ENCODE measurements around the gene C3orf70. TPM values are rescaled to one million over a fixed set of nuclear protein-coding genes. Genes with fewer than 3 reads are reported as not detected.
"Not testable (repeated sequence)": the region's sequence is repeated elsewhere in the genome, so short reads cannot be mapped to it uniquely, and the experiment has no call there.

The C3orf70 gene
- total RNA-seq, 1 donor from 2014 or later, result 3.2 TPM

DNA sequence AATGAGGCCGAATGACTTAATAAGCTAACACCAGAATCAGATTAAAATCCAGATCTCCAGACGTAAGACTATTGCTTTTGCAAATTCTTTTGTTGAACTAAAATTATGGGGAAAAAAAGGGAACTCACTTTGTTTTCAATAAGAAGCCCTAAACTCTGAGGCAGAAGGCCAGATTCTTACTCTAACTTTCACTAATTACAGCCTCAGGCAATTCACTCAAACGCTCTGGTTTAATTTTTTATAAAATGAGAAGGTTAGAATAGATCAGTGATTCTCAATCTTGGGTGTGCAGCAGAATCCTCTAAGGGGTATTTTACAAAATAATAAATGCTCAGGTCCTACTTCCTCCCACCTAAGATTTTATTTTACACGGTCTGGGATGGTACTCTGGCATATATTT is 38.1 kb downstream of the C3orf70 start:
- H3K27ac Mint-ChIP-seq, result peak overlapping the region; percentile 22
- no peak overlapping the region for H3K4me3 Mint-ChIP-seq
- H3K36me3 Mint-ChIP-seq, result no peaks in the 10 kb centered on the region
- TF ChIP-seq, protein P1, sequence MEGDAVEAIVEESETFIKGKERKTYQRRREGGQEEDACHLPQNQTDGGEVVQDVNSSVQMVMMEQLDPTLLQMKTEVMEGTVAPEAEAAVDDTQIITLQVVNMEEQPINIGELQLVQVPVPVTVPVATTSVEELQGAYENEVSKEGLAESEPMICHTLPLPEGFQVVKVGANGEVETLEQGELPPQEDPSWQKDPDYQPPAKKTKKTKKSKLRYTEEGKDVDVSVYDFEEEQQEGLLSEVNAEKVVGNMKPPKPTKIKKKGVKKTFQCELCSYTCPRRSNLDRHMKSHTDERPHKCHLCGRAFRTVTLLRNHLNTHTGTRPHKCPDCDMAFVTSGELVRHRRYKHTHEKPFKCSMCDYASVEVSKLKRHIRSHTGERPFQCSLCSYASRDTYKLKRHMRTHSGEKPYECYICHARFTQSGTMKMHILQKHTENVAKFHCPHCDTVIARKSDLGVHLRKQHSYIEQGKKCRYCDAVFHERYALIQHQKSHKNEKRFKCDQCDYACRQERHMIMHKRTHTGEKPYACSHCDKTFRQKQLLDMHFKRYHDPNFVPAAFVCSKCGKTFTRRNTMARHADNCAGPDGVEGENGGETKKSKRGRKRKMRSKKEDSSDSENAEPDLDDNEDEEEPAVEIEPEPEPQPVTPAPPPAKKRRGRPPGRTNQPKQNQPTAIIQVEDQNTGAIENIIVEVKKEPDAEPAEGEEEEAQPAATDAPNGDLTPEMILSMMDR (IDR thresholded peaks at IDR 0.05; ENCODE audit: unreplicated experiment), result no peak
- peaks cover 14% of the 10 kb centered on the region for H3K27me3 Mint-ChIP-seq (ENCODE audit: low read depth)
- DNase-seq (ENCODE audit: low spot score in 2 of 2, unreplicated experiment in 2 of 2), result no peak
- H3K9me3 Mint-ChIP-seq, result peaks cover 13% of the 10 kb centered on the region
- H3K4me1 Mint-ChIP-seq, result peaks cover 12% of the 10 kb centered on the region

DNA sequence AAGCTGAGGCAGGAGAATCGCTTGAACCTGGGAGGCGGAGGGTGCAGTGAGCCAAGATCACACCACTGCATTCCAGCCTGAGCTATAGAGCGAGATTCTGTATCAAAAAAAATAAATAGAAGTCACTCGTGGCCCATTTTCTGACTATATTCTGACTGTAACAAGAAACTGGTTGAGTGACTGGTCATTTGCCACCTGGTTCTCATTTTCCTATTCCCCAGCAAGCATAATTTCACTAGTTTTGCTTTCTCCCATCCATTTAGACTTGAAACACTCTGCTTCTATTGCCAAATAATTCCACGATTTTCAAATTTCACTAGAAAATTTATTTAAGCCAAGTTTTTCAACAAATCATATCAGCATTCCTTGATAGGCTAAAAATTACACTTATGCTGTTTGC is 40.7 kb downstream of the C3orf70 start:
- peaks cover 16% of the 10 kb centered on the region for H3K9me3 Mint-ChIP-seq
- no peaks in the 10 kb centered on the region for H3K36me3 Mint-ChIP-seq
- H3K27me3 Mint-ChIP-seq (ENCODE audit: low read depth), result peaks cover 4% of the 10 kb centered on the region
- DNase-seq (ENCODE audit: low spot score in 2 of 2, unreplicated experiment in 2 of 2), result no peak
- H3K4me1 Mint-ChIP-seq, result peaks cover 12% of the 10 kb centered on the region
- H3K4me3 Mint-ChIP-seq, result no peak overlapping the region
- TF ChIP-seq, protein P1 (IDR thresholded peaks at IDR 0.05; ENCODE audit: unreplicated experiment), result no peak
- H3K27ac Mint-ChIP-seq, result no peak overlapping the region

DNA sequence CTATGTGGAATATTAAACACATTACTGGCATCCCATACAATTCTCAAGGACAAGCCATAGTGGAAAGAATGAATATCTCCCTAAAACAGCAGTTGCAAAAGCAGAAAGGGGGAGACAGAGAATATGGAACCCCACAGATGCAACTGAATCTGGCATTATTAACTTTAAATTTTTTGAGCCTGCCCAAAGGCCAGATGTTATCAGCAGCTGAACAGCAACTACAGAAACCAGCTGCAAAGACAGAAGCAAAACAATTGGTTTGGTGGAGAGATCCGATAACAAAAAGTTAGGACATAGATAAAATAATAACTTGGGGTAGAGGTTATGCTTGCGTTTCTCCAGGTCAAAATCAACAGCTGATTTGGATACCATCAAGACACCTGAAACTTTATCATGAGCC is 43.8 kb downstream of the C3orf70 start:
- DNase-seq (ENCODE audit: low spot score in 2 of 2, unreplicated experiment in 2 of 2); H3K36me3 Mint-ChIP-seq; H3K4me1 Mint-ChIP-seq; H3K27ac Mint-ChIP-seq; H3K27me3 Mint-ChIP-seq (ENCODE audit: low read depth); H3K4me3 Mint-ChIP-seq: not testable (repeated sequence)
- H3K9me3 Mint-ChIP-seq, result peaks cover 35% of the 10 kb centered on the region

DNA sequence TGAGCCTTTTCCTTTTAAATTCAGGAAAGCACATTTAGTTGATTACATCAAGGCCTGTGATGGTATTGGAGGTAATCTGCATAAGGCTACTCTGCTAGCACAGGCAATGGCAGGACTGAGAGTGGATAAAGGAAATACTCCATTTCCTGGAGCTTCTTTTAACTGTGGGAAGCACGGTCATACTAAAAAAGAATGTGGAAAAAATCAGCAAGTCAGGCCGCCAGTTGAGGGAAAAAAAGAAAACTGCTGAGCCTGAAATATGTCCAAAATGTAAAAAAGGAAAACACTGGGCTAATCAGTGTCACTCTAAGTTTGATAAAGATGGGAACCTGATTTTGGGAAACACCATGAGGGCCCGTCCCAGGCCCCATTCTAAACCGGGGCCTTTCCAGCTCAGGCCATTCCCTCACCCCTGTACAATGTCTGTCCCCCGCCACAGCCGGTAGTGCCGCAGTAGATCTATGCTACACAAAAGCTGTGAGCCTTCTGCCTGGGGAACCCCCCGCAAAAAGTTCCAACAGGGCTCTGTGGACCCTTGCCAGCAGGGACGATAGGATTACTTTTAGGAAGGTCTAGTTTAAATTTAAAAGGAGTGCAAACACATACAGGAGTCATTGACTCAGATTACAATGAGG is 46.5 kb downstream of the C3orf70 start:
- H3K4me1 Mint-ChIP-seq; H3K36me3 Mint-ChIP-seq; H3K27me3 Mint-ChIP-seq (ENCODE audit: low read depth); DNase-seq (ENCODE audit: low spot score in 2 of 2, unreplicated experiment in 2 of 2); H3K4me3 Mint-ChIP-seq: not testable (repeated sequence)
- H3K9me3 Mint-ChIP-seq, result peaks cover 53% of the 10 kb centered on the region
- H3K27ac Mint-ChIP-seq, result peak overlapping the region; percentile 76

DNA sequence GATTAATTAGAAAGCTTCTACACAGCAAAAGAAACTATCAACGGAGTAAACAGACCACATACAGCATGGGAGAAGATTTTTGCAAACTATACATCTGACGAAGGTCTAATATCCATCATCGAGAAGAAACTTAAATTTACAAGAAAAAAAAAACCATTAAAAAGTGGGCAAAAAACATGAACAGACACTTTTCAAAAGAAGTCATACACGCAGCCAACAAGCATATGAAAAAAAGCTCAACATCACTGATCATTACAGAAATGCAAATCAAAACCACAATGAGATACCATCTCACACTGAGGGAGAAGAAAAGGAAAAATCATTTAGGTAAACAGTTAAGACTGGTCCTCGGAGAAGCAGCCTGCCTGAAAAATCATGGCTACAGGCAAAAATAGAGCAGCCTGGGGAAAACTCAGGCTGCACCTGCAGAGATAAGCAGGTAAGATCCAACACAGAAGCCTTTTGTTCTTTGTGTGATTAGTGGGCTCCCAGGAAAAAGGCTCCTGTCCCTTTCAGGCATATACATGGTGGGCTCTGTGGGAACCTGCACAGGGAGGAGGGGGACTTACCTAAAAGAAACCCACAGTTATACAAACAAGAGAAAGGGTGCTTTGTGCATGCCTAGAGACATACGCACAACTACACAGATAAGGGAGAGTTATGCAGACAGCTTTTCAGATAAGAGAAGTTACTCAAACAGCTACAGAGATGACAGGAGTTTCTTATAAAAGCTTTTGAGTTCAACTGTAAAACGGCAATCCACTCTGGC is 49.3 kb downstream of the C3orf70 start:
- peaks cover 8% of the 10 kb centered on the region for H3K27me3 Mint-ChIP-seq (ENCODE audit: low read depth)
- H3K9me3 Mint-ChIP-seq, result peaks cover 65% of the 10 kb centered on the region
- TF ChIP-seq, protein P1 (IDR thresholded peaks at IDR 0.05; ENCODE audit: unreplicated experiment), result no peak
- no peak for DNase-seq (ENCODE audit: low spot score in 2 of 2, unreplicated experiment in 2 of 2)
- H3K4me1 Mint-ChIP-seq, result no peaks in the 10 kb centered on the region
- peaks cover 1% of the 10 kb centered on the region for H3K36me3 Mint-ChIP-seq
- H3K4me3 Mint-ChIP-seq, result no peak overlapping the region
- H3K27ac Mint-ChIP-seq, result no peak overlapping the region

DNA sequence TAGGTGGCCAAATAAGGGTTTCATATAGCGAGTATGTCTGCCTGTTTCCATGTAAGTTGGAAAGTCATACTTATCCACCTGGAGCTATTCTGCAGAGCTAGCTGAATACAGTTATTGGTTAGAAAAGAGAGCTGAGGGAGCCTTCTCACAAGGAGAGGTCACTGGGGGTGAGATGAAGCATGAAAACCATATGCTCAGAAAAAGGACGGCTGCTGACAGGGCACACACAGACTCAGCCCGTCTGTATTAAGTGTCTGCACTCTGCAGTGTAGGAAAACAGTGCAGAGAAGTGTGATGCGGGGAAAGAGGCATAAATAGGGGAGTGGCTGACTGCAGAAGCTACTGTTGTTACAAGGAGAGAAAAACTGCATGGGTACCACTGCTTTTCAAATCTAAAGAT is 58.2 kb downstream of the C3orf70 start:
- H3K4me3 Mint-ChIP-seq, result no peak overlapping the region
- peaks cover 5% of the 10 kb centered on the region for H3K27me3 Mint-ChIP-seq (ENCODE audit: low read depth)
- H3K9me3 Mint-ChIP-seq, result peaks cover 9% of the 10 kb centered on the region
- no peak for DNase-seq (ENCODE audit: low spot score in 2 of 2, unreplicated experiment in 2 of 2)
- TF ChIP-seq, protein P1 (IDR thresholded peaks at IDR 0.05; ENCODE audit: unreplicated experiment), result no peak
- H3K27ac Mint-ChIP-seq, result no peak overlapping the region
- H3K4me1 Mint-ChIP-seq, result peaks cover 4% of the 10 kb centered on the region
- no peaks in the 10 kb centered on the region for H3K36me3 Mint-ChIP-seq
